ENCODE results near the gene VAV2.

DNA sequence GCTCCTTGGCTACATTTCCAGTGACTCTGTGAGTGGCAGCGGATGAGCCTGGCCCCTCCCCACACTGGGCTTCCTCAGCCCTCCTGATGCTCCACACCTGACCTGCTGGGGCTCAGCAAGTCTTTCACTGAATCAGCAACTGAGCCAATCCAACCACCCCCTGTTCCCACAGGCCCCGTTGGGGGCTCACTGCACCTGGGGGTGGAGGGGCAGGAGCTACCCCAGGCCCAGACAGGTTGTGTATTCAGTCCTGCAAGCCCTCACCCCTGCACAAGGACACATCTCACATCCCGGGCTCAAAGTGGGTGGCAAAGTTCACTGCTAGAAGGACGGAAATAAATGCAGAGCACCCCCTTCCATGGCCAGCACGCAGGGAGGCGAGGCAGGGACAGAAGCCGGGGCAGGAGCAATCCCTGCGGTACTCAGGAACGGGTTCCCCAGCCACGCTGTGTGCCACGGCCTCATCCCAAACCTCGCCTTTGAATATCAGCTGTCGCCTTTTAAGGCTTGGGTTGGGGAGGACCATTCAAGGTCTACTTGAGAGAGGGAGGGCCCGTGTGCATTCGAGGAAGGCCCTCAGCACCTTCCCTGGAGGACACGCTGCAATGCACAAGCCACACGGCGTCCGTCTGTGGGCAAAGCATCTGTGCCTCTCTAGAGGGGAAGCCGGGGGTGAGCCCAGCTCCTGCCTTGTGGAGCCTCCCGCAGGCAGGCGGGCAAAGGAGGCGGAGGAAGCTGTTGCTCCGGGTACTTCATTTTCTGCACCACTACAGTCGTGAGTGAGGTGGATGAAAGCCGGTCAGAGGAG is 179.0 kb downstream of the VAV2 start:
- TF ChIP-seq, protein P1, sequence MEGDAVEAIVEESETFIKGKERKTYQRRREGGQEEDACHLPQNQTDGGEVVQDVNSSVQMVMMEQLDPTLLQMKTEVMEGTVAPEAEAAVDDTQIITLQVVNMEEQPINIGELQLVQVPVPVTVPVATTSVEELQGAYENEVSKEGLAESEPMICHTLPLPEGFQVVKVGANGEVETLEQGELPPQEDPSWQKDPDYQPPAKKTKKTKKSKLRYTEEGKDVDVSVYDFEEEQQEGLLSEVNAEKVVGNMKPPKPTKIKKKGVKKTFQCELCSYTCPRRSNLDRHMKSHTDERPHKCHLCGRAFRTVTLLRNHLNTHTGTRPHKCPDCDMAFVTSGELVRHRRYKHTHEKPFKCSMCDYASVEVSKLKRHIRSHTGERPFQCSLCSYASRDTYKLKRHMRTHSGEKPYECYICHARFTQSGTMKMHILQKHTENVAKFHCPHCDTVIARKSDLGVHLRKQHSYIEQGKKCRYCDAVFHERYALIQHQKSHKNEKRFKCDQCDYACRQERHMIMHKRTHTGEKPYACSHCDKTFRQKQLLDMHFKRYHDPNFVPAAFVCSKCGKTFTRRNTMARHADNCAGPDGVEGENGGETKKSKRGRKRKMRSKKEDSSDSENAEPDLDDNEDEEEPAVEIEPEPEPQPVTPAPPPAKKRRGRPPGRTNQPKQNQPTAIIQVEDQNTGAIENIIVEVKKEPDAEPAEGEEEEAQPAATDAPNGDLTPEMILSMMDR (IDR thresholded peaks at IDR 0.05) = no peak
- no peak for TF ChIP-seq POLR2A (IDR thresholded peaks at IDR 0.05)

All from heart left ventricle (tissue), 13 donors.